DMS153 treated with DMSO at 0.1 percent for 48 hours (cell line): ENCODE data around the gene NAV3.
A peak's percentile ranks its signal among the peaks of the same experiment; 100 is the strongest.

Experiments
- DNase-seq: peaks from one replicate; lab custom pipeline; 2025; ENCODE audit not compliant: unreplicated experiment; lab: John Stamatoyannopoulos, UW

The NAV3 gene

DNA sequence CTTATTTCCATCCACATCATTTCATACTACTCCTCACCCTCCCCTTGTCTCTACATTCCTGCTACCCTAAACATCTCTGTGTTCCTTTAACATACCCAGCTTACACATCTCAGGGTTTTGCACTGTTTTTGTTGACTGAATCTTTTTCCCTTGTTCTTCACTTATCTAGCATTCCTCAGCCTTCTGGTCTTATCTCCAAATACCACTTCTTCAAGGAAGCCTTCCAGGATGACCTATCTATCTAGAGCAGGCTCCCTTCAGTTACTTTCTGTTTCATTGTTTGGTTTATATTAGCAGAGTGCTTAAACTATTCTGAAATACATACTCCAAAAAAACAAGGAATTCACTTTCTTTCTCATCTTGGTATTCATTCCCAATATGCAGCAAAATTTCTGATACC, 353.1 kb downstream of the NAV3 start:
- no peak for DNase-seq

DNA sequence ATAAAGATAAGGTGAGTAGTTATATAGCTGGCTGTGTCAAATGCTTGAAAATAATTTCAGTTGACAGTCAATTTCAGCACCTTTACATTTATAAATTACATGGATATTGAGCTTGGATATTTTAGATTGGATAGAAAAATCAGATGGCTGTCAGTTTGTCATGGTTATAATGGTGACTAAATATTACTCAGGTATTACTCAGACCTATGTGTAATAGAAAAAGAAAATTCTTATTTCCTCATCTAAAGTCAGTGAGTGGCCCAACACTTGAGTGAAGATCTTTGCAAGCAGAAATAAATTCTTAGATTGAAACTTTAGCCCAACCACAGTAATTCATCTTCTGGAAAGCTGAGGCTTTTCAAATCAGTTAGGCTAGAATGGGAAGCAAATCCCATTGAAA, 354.4 kb downstream of the NAV3 start:
- no peak for DNase-seq

DNA sequence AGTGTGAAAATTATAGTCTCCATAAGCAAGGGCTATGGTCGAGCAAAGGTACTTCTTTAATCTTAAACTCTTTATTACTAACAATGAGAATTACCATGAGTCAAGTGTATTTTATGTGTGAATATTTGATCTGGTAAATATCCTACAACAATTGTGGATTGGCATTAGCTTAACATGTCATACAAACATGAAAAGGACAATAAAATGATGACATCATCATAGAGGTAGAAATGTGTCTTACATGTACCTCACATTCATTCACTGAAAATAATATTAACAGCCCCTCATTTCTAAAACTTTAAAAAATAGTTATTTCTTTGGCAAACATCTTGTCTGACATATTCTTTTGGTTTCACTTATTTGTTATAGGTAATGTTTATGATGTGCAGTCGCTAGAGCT, 355.0 kb downstream of the NAV3 start:
- DNase-seq = no peak

DNA sequence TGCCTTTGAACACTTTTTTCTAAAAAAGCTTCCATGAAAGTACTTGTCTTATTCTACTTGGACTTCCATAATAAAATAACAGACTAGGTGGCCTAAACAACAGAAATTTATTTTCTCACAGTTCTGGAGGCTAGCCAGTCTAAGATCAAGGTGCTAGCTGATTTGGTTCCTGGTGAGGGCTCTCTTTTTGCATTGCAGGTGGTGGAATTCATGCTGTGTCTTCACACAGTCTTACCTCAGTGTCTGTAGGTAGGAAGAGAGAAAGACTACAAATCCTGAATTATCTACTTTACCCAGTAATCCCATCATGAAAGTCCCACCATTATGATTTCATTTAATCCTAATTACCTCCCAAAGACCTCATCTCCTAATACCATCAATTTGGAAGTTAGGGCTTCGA, 356.0 kb downstream of the NAV3 start:
- DNase-seq = no peak

DNA sequence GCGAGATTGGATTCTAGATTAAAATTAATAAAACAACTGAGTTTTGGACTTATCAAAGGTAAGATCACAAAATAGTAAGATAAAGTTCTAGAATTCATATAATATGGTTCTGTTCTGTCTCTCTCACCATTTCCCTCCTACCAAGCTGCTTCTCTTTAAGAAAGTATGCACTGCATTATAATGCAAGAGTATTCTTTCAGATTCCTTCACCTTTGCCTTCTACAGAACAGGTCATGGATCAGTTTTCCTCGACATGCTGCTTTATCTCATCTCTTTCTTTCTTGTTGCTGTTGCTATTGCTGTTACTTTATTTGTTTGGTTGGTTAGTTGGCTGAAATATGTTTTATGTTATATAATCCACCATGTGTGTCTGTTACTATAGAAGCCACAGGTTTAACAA, 357.0 kb downstream of the NAV3 start:
- no peak for DNase-seq

DNA sequence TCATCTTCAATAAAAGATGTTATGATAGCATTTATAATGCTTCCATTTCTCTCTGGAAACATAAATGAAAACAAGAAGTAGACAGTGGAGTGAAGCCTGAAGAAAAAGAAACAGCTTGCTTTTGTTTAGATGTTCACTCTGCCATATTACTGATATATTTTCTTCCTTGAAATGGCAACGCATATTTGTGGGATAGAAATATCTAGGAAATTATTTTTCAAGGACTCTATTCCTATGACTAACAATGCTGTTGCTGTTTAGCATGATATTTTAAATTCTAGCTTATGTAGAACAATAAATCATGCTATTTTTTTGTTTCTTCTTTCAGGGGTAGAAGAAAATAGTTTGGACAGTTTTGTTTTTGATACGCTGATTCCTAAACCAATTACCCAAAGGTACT, 359.0 kb downstream of the NAV3 start:
- no peak for DNase-seq

DNA sequence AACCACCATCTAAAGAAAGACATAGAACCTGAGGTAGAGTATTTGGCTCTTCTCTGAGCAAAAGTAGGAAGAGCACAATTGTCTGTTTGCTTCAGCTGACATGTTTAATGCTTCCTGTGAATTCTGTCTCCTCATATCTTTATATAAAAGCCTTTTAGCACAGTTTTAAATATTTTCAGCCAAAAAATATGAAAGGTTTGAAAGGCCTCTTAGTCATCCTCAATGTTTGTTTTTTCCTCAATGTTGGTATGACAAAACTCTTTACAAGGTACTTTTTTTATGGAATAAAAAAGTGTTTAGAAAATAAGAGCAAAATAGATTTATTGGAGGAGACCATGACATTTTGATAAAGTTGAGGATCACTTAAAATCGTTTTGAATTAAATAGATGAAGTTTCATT, 360.9 kb downstream of the NAV3 start:
- no peak for DNase-seq

DNA sequence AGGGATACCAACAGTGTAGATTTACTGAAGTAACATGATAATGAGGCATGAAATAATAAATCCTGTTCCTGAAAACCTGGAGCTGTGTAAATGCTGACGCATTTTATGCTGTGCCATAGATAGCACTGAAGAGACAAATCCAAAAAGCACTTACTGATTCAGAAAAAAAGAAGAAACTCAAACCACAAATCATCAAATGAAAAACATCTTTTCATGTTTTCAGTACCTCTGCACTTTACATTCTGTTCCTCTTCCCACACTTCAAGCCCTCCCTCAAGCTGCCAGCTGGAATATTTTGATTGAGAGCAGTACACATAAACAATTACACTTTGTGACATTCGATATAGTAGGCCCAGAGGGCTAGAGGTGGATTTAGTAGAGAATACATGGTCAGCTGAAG, 362.3 kb downstream of the NAV3 start:
- DNase-seq = no peak

DNA sequence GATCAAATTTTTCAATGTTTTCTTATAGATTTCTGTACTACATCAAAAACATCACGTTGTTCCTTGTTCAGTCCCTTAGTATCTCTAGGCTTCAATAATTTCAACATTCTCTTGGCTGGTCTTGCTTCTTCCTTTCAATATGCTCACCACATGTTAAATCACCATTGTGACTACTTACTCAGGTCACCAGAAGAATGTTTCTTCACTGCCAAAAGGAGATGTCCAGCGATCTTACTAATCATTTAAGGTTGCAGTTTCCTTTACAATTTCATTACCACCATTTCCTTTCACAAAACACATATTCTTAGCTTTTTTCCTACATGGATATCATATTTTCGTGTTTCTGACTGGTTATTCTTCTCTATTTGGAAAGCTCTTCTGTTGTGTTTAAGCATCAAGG, 363.8 kb downstream of the NAV3 start:
- no peak for DNase-seq

DNA sequence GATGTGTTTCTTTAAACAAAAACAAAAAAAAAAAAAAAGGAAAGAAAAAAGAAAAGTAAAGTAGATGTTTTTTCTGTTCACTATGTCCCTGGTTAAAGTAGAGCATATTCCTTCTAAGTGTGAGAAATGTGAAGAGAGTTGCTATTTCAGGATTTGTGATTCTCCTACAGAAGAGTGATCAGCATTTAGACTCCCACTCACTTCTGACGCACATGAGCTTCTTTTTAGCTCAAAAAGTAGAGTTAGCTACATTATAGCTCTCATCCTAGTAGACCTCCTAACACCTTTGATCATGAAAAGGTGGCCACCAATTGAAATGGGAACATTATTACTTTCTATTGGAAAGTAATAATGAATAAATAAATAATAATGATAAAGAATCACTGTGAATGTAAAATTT, 368.2 kb downstream of the NAV3 start:
- DNase-seq = no peak

DNA sequence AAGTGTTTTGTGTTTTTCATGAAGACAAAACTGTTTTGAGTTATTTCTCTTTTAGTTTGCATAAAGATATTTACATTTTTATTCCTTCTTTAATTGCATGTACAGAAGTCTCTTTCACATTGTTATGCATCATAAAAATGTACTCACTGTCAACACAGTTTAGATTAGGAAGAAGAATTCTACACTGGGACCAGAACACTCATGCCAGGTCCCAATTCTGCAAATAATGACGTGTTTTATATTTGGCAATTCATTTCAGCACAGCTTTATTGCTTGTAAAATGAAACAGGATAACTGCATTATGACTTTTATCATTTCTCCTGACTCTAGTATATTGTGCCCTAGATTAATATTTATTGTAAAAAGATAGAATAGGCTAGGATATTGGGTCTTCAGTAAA, 369.2 kb downstream of the NAV3 start:
- no peak for DNase-seq

DNA sequence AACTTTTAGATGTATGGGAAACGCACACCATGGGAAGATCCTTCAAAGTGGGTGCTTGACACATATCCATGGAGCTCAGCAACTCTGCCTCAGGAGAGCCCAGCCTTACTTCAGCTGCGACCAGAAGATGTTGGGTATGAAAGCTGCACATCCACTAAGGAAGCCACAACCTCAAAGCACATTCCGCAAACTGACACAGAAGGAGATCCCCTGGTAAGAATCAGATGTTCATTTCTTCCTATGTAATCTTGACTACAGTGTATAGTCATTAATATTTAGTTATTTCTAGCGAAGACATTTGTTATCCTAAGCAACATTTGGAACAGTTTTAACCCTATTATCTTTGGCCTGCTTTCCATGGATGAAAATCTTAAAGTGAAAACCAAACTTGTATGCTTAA, 374.2 kb downstream of the NAV3 start:
- no peak for DNase-seq

DNA sequence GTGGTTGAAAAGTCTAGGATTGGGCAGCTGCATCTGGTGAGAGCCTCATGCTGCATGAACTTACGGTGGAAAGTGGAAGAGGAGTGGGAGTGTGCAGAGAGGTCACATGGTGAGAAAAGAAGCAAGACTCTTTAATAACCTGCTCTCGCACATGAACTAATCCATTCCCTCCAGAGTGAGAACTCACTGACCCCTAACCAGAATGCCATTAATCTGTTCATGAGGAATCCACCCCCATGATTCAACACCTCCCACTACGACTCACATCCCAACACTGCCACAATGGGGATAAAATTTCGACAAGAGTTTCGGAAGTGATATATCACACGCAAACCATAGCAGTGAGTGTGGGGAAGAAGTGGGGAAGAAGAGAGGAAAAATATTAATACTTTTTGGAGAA, 377.4 kb downstream of the NAV3 start:
- DNase-seq = no peak

DNA sequence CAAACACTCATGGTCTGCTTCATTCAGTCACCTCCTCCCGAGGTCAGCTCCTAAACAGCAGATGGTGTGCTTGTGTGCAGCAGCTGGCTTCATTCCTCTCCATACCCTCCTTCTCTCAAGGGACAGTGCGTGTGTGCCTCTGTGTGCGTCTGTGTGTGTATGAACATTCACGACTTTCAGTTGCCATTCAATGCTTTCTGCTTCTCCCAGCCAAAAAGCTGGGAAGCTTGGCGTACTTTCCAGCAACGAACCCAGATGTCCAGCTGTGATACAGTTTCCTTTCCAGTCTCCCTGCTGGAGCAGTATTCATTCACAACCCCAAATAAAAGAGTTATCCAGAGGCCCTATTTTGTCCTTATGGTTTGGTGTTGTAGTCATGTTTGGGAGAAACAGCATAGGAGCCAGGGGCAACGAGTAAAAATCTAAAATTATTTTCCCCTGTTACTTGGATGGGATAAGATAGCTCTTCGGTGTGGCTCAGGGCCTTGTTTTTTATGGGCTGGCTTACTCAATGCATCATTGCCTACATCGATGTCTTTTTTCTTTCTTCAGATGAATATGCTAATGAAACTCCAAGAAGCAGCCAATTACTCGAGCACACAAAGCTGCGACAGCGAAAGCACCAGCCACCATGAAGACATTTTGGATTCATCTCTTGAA, 379.3 kb downstream of the NAV3 start:
- peak; percentile 97 for DNase-seq

DNA sequence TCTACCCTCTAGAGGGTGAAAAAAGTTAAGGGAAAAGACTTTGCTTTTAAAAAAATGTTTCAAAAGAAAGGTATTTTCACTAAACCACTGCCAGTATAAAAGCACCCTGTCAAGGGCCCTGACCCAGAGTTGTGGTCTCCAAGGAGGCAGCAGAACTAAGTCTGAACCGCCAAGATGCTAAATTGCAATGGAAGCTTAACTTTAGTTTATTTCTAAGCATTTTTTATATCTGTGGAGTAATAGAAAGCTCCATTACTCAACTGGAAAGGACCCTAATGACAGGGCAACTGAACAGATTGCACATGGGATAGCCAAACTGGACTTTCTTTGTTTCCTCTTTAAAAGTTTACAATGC, 379.8 kb downstream of the NAV3 start:
- no peak for DNase-seq

DNA sequence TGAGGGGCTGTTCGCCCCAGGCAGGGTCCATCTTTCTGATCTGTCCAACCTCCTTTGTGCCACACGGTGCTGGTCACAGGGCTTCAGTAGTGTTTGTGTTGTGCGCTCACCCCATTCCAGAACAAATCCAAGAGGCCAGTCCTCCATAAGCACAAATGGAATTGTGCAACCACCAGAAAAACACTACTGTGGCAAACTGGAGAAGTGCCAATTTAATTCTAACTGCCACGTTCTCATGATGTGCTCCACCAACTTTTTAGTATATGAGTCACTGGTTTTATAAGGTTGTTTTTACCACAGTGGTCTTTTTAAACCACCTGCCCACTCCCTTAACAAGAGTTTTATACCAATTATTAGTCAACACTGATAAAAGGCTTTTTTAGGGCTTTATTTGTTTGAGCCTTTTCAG, 380.2 kb downstream of the NAV3 start:
- DNase-seq = peak; percentile 78

DNA sequence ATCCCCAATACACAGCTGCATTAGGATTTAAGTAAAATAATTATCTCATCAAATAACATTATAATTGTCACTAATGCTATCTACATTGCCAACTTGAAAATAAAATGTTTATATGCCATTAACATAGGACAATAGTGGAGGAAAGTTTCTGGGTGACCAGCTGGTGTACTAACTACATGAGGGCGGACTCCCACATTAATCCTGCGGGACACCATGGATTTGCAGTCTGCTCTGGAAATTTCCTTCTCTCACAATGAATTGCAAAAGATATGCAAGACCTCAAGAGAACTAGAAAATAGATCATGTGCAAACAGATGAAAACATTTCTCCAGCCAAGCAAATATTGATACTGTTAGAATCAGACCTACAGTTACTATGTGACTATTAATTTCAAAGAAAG, 390.1 kb downstream of the NAV3 start:
- DNase-seq = no peak

DNA sequence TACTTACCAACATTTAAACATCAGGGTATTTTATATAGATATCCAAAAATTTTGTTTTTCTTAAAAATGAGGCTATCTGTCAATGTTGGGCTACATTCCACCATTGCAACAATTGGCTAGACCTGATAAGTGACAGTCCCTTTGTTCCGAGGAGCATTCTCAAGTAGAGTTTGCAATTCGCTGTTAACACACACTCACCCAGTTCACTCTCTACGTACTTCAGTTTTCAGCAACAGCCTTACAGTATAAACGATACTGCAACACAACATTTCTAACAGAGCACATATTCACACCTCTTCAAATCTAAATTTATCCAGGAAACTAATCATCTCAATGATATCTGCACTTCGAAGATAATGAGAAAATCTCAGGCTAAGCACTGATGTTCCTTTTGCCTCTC, 393.5 kb downstream of the NAV3 start:
- DNase-seq = no peak

DNA sequence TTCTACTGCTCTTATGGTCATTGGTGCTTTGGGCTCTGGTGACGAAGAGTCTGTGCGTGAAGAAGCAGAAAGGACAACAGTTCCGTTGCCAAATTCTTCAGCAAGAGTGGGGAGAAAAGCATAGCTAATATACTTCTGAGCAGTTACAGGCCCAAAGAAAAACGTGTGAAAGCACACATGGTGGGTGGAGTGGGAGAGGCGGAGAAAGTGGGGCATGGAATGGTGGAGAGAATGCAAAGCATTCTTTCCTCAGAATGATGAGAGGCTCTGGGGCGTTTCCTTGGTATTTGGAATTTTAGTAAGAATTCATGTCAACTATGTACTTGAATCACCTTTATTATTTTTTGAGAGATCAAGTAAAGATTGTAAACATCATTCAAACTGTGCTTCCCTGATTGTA, 396.1 kb downstream of the NAV3 start:
- no peak for DNase-seq

DNA sequence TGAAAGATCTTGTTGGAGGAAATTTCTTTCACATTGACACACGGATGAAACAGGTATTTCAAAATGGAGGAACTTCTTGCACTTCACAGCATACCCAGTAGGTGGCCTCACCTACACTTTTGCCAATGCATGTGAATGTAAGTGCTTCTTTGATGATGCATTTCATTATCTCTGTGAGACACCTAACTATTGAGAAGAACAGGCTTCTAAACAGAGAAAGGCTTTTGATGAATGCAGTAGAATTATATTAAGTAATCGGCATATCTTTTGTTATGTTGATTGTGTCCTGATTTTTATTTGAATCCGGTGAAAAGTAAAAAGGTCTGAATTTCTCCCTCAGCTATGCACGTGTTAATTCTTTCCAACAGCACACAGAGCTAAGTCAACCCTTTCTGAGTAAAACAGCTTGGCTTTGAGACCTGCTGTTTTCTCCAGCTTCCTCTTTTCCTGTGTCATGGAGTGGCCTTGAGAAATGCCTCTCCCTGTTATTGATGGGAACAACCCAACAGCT, 399.0 kb downstream of the NAV3 start:
- DNase-seq = no peak

DNA sequence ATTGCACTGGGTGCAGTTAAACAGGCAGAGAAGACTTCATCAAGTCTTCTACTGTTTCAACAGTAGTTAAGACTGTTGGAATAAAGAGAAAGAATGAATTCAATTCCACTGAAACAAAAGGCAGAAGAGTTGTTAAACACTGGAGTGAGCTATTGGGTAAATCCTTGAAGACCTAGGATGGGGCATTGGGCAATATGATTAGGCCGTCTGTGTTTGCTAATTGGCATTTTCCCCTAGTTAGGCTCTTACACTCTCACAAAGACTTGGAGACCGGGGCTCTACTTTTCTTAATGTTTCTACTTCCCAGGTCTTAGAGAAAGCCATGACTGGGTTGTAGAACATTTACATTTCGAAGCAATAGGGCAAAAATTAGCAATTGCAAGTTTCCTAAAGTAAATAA, 402.1 kb downstream of the NAV3 start:
- no peak for DNase-seq

DNA sequence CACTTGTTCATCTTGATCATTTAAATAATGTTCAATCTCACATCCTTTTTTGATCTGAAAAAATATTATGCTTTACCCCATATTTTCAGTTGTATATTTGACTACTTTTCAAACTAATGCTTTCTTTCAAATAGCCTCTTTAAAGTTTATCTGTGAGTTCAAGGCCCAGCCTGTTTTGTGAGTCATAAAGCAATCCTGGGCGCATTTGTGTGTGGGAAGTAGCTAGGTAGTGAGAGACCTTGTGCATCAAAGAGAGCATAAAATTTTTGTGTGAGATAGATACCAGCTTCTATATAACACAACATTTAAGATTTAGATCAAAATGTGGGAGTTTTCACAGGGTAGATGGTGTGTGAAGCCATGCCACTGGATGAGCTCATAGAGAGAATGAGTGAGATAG, 405.6 kb downstream of the NAV3 start:
- DNase-seq = no peak

DNA sequence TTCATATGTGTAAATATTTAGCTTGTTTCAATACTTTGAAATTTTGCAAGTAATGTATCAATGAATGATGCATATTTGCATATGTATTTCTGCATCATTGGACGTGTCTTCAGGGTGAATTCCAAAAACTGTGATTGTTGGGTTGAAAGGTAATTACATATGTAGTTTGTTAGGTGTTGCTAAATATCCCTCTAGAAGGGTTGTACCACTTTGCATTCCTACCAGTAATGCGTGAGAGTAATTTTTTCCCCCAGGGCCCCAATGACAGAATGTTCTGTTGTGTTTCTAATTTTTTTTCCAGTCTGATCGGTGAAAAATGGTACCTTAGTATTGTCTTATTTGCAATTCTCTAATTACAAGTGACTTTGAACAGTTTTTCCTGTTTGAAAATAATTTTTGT, 408.9 kb downstream of the NAV3 start:
- DNase-seq = no peak

DNA sequence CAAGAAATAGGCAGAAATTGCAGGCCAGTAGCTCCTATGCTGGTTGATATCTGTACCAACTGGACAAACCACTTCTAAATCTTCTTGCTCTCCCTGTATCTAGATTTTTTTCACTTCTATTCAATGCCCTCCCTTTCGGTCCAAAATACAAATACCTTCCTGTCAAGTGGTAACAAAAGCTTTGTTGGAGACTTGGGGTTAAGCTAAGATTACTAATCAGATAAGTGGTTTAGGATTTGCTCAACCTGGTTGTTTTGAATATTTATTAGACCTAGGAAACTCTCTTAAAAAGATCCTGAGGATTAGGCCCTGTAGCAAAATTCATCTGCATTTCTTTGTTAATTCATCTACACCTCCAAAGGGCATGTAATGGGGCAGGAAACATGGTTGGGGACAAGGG, 410.1 kb downstream of the NAV3 start:
- no peak for DNase-seq
